Fibroblast of lung (primary cell): ENCODE results near the gene LMO2. TPM values are rescaled to one million over a fixed set of nuclear protein-coding genes. Genes with fewer than 3 reads are reported as not detected.

Experiments
- DNase-seq, 2 donors: peaks; one replicate each; pipeline versions ENCODE4 v3.0.0 to v3.0.0-alpha.2; 2010; ENCODE audit warnings: low read depth in 2 of 2
- H2AFZ ChIP-seq: 2 replicates; pipeline ENCODE4 v1.5.1; 2012; ENCODE audit warnings: low read length, control low read depth, inconsistent platforms
- H3K27ac ChIP-seq: 2 replicates; pipeline ENCODE4 v1.5.1; 2011; ENCODE audit warnings: low read length, control low read depth; ENCODE audit not compliant: insufficient read depth
- H3K27me3 ChIP-seq: 2 replicates; pipeline ENCODE4 v1.5.1; 2011; ENCODE audit warnings: mild to moderate bottlenecking, low read length; ENCODE audit not compliant: control insufficient read depth, insufficient read depth
- H3K36me3 ChIP-seq: 2 replicates; pipeline ENCODE4 v1.5.1; 2011; ENCODE audit warnings: low read length; ENCODE audit not compliant: control insufficient read depth, insufficient read depth
- H3K4me1 ChIP-seq: 2 replicates; pipeline ENCODE4 v1.5.1; 2011; ENCODE audit warnings: low read length; ENCODE audit not compliant: control insufficient read depth, insufficient read depth; ENCODE audit errors: extremely low read depth
- H3K4me2 ChIP-seq: 2 replicates; pipeline ENCODE4 v1.5.1; 2011; ENCODE audit warnings: low read length, control low read depth; ENCODE audit not compliant: insufficient read depth; ENCODE audit errors: extremely low read depth
- H3K4me3 ChIP-seq, 4 experiments: fragments of 200-600 bp in 1 of 4; sonication (generic) in 1 of 4; replicated peaks in 1 of 4; 2 replicates each; pipeline ENCODE4 v1.5.1; 2011 to 2016; ENCODE audit warnings: low read length in 4 of 4, low read depth in 3 of 4, mild to moderate bottlenecking in 3 of 4, control low read depth in 2 of 4, inconsistent platforms in 1 of 4, mixed read lengths in 1 of 4; ENCODE audit not compliant: insufficient read depth in 1 of 4; ENCODE audit errors: control extremely low read depth in 1 of 4
- H3K79me2 ChIP-seq: 2 replicates; pipeline ENCODE4 v1.5.1; 2012; ENCODE audit warnings: mild to moderate bottlenecking, low read length, inconsistent platforms; ENCODE audit not compliant: control insufficient read depth, insufficient read depth
- H3K9ac ChIP-seq: 2 replicates; pipeline ENCODE4 v1.5.1; 2011; ENCODE audit warnings: mild to moderate bottlenecking, low read length, control low read depth; ENCODE audit not compliant: insufficient read depth
- H3K9me3 ChIP-seq: 2 replicates; pipeline ENCODE4 v1.5.1; 2012; ENCODE audit warnings: low read depth, low read length; ENCODE audit not compliant: control insufficient read depth, insufficient read depth
- H4K20me1 ChIP-seq: 2 replicates; pipeline ENCODE4 v1.5.1; 2011; ENCODE audit warnings: low read length; ENCODE audit not compliant: control insufficient read depth, insufficient read depth; ENCODE audit errors: extremely low read depth
- EZH2 ChIP-seq: IDR thresholded peaks from 2 replicates; pipeline ENCODE4 v1.5.1; 2012; ENCODE audit warnings: low read length, control low read depth, mild to moderate bottlenecking; ENCODE audit errors: missing control alignments
- polyA plus RNA-seq, 2 donors: library from polyadenylated mRNA; depleted of rRNA in 1 of 2; stranded (reverse) in 1 of 2; unstranded in 1 of 2; fragments of >200 nt; gene quantifications; 2 replicates each; pipeline ENCODE4 v1.2.1, GENCODE V29; 2011 to 2012; ENCODE audit warnings: missing spikeins in 1 of 2
- total RNA-seq: library from RNA; depleted of rRNA; stranded (reverse); fragments of >200 nt; gene quantifications from 2 replicates; pipeline ENCODE4 v1.2.1, GENCODE V29; 2014
- TF ChIP-seq, protein P1 (sequence below), 2 donors: IDR thresholded peaks in 1 of 2; conservative IDR thresholded peaks in 1 of 2; 1 replicate in 1 of 2; 2 replicates in 1 of 2; pipeline ENCODE4 v1.5.1; 2011 to 2012; ENCODE audit warnings: low read length in 2 of 2, control low read depth in 1 of 2, inconsistent platforms in 1 of 2, low read depth in 1 of 2, mild to moderate bottlenecking in 1 of 2

LMO2 gene
- total and polyA plus RNA-seq, 2 donors (not counting 1 experiment from before 2014, with no cell fraction given) = 0.03 to 0.17 TPM

DNA sequence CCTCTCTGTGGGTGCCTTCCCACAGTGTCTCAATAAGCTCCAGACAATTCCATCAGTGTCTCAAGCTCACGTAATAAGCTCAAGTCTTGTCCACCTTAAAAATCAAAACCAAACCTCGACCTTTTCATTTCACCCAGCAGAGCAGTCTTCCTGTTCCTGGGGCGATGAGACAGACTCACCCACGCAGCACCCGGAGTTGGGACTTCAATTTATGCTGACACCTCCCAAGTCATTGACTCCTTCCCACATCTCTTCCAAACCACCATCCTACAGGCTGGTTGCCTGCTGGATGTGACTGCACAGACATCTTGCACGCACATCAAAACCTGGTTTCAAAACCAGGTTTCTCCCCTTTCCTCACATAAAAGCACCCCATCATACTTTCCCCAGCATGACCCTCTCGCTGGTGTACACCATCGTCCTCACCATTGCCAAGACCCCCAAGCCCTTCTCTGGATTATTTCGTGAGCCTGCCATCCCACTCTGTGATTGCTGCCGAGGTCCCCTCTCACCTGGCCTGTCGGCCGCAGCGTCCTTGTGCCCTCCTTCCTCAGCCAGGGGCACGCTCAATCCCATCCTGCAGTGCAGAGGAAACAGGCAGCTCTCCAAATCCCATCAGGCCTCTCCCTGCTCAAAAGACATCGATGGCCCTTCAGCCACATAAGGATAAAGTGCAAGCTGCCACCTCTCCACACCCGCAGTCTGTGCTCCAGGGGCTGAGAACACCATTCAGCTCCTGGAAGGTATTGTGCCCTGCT is 72.4 kb downstream of the LMO2 start:
- Histone ChIP-seq H3K27ac (no peak overlapping the region), H3K4me3 (no peak overlapping the region), H3K79me2 (no peaks in the 10 kb centered on the region), H3K9me3 (no peaks in the 10 kb centered on the region), H4K20me1 (no peaks in the 10 kb centered on the region), H3K4me2 (no peak overlapping the region), H3K4me1 (no peaks in the 10 kb centered on the region), H3K9ac (no peak overlapping the region), H3K27me3 (peaks cover 26% of the 10 kb centered on the region), H2AFZ (no peak overlapping the region), H3K36me3 (no peaks in the 10 kb centered on the region)
- TF ChIP-seq, protein P1, sequence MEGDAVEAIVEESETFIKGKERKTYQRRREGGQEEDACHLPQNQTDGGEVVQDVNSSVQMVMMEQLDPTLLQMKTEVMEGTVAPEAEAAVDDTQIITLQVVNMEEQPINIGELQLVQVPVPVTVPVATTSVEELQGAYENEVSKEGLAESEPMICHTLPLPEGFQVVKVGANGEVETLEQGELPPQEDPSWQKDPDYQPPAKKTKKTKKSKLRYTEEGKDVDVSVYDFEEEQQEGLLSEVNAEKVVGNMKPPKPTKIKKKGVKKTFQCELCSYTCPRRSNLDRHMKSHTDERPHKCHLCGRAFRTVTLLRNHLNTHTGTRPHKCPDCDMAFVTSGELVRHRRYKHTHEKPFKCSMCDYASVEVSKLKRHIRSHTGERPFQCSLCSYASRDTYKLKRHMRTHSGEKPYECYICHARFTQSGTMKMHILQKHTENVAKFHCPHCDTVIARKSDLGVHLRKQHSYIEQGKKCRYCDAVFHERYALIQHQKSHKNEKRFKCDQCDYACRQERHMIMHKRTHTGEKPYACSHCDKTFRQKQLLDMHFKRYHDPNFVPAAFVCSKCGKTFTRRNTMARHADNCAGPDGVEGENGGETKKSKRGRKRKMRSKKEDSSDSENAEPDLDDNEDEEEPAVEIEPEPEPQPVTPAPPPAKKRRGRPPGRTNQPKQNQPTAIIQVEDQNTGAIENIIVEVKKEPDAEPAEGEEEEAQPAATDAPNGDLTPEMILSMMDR (conservative IDR thresholded peaks at IDR 0.05 in 1 of 2, IDR thresholded peaks at IDR 0.05 in 1 of 2; ENCODE audit: low read depth in 1 of 2, low read length in 2 of 2) = no peak
- no peak for TF ChIP-seq EZH2
- DNase-seq = no peak

Other genes starting within 250 kb of the LMO2 start
- gene C11orf91, start 191.2 kb downstream of the LMO2 start, total RNA-seq = not detected in 2 replicates
- 0.12 TPM in 1 of 2 replicates, not detected in the other for gene C11orf91, start 191.2 kb downstream of the LMO2 start, polyA plus RNA-seq
- gene CD59, start 155.7 kb downstream of the LMO2 start, total RNA-seq = 209 and 380 TPM in 2 replicates
- gene CD59, start 155.7 kb downstream of the LMO2 start, polyA plus RNA-seq = 1,165 and 1,404 TPM in 2 replicates
- 27.2 and 28.7 TPM in 2 replicates for gene FBXO3, start 117.6 kb downstream of the LMO2 start, total RNA-seq
- 39.6 and 46.2 TPM in 2 replicates for gene FBXO3, start 117.6 kb downstream of the LMO2 start, polyA plus RNA-seq
- 181 and 220 TPM in 2 replicates for gene CAPRIN1, start 159.7 kb upstream of the LMO2 start, total RNA-seq
- 203 and 228 TPM in 2 replicates for gene CAPRIN1, start 159.7 kb upstream of the LMO2 start, polyA plus RNA-seq
- gene NAT10, start 213.6 kb upstream of the LMO2 start, total RNA-seq = 12.1 and 14.4 TPM in 2 replicates
- gene NAT10, start 213.6 kb upstream of the LMO2 start, polyA plus RNA-seq = 21.5 and 33.0 TPM in 2 replicates